Measurements from ENCODE around the gene SLC48A1.

SLC48A1 gene

DNA sequence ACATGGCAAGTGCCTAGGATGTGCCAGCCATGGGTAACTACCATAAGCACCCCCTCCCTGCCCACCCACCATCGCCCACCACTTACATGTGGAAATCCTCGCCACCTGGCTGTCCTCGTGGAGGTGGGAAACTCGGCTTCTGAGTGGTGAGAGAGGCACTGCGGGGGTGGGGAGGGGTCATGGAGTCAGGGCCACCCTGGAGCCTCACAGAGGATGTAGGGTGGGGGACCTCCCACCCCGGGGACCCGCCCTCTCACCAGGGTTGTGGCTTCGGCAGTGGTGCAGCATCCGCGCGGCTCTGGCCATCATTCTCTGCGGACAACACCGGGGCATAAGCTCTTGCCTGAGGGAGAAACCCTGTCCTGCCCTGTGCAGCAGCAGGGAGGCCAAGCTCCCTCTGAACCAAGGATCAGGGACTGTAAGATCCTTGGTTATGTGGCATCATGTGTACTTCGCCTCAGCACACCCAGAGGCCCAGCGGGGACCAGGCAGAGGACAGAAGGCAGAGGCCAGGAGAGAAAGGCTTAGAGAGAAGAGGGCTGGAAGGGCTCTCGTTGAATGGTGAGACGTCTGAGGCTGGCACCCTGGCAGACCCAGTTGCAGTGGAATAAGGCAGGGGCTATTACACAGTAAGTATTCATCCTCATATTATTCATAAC lies 35.0 kb upstream of the SLC48A1 start:
- no peak for DNase-seq (ENCODE audit: low read depth)
- TF ChIP-seq, protein P1, sequence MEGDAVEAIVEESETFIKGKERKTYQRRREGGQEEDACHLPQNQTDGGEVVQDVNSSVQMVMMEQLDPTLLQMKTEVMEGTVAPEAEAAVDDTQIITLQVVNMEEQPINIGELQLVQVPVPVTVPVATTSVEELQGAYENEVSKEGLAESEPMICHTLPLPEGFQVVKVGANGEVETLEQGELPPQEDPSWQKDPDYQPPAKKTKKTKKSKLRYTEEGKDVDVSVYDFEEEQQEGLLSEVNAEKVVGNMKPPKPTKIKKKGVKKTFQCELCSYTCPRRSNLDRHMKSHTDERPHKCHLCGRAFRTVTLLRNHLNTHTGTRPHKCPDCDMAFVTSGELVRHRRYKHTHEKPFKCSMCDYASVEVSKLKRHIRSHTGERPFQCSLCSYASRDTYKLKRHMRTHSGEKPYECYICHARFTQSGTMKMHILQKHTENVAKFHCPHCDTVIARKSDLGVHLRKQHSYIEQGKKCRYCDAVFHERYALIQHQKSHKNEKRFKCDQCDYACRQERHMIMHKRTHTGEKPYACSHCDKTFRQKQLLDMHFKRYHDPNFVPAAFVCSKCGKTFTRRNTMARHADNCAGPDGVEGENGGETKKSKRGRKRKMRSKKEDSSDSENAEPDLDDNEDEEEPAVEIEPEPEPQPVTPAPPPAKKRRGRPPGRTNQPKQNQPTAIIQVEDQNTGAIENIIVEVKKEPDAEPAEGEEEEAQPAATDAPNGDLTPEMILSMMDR (IDR thresholded peaks at IDR 0.05; ENCODE audit: low read depth, low read length, missing control alignments) = no peak
- in situ Hi-C loops (cut with HindIII; ENCODE audit: low sequenced_read_pairs) = no loop called here
- H3K4me3 ChIP-seq (ENCODE audit: low read depth, low read length) = no peak overlapping the region

DNA sequence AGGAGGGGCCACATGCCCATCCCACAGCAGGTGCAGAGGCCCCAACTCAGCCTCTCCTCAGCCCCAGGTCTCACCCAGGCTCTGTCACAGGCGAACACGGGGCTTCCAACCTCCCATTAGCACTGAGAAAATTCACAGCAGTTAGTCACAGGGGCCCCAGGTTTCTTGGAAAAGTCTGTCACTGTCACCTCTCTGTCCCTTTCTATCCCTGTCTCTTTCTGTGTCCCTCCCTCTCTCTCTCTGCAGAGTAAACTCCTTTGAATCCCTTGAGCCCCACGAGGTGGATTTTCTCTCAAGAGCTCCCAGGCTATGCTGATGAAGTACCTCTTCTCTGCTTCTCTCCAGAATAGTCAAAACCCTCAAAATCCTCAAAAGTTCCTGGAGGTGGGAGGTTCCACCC lies 33.7 kb upstream of the SLC48A1 start:
- in situ Hi-C loops (cut with HindIII; ENCODE audit: low sequenced_read_pairs) = no loop called here
- no peak for DNase-seq (ENCODE audit: low read depth)
- no peak overlapping the region for H3K4me3 ChIP-seq (ENCODE audit: low read depth, low read length)

DNA sequence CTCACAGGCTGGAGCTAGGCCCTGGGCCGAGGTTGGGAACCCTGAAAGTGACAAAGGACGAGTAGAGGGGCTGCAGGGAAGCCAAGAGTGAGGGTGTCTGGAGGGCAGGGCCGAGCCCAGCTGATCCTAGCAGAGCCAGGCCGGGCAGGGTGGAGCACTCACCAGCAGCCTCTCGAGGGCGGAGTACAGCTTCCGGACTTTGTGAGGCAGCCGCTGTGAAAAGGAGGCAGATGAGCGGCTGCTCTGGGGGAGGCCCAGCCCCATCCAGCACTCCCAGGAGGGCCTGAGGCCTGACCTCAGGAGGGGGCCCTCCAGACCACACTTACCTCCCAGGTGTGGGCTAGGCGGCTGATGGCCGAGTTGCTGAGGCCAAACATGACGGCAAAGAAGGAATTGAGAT lies 33.1 kb upstream of the SLC48A1 start:
- TF ChIP-seq, protein P1 (IDR thresholded peaks at IDR 0.05; ENCODE audit: low read depth, low read length, missing control alignments) = no peak
- in situ Hi-C loops (cut with HindIII; ENCODE audit: low sequenced_read_pairs) = no loop called here
- no peak overlapping the region for H3K4me3 ChIP-seq (ENCODE audit: low read depth, low read length)
- no peak for DNase-seq (ENCODE audit: low read depth)

More for the DNA sequence above, 33.7 kb upstream of the SLC48A1 start:
- TF ChIP-seq, protein P1 (IDR thresholded peaks at IDR 0.05; ENCODE audit: low read depth, low read length, missing control alignments) = no peak

DNA sequence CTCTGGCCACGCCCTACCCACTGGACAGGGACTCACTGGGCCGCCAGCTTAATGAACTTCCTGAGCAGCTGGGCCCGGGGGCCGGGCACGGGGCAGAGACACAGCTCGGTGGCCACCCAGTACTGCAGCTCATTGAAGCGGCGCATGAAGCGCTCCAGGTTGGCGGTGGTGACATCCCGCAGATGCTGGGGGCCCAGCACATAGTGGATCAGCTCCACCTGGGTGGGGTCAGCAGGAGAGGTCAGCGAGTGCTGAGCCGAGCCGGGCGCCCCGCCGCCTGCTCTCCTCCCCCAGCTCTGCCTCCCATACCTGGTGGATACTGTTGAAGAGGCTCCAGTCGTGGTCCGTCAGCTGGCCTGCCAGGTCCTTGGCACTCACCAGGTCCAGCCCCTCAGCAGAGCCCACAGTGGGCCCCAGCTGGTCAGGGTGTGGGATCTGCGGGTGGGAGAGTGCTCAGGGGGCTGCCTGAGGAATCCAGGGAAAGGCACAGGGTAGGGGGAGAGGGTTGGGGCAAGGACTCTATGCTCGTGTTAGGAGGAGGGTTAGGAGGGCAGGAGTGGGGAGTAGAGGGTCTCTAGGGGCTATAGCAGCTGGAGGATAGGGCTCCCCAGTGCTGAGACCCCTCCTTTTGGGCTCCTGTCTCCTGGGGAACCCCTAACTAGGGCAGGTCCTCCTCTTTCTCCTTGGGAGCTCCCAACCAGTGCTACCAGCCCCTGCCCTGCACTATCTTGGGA lies 32.3 kb upstream of the SLC48A1 start:
- in situ Hi-C loops (cut with HindIII; ENCODE audit: low sequenced_read_pairs) = no loop called here
- DNase-seq (ENCODE audit: low read depth) = no peak
- no peak overlapping the region for H3K4me3 ChIP-seq (ENCODE audit: low read depth, low read length)
- TF ChIP-seq, protein P1 (IDR thresholded peaks at IDR 0.05; ENCODE audit: low read depth, low read length, missing control alignments) = no peak

DNA sequence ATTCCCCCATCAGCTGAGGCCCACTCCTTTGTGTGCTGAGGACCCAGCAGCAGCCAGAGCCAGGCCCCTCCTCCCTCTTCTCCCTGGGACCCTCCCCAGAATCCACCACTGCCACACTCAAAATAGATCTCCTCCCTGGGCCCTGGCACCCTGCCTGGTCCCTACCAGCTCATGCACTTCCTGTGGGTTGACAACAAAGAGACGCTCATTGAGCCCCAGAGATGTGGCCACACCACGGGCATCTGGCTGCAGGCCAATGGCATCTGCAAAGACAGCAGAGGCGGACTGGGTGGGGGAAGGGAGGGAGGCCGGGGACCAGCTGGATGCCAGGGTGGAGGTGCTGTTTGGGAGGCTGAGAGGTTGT lies 31.7 kb upstream of the SLC48A1 start:
- H3K4me3 ChIP-seq (ENCODE audit: low read depth, low read length) = no peak overlapping the region
- TF ChIP-seq, protein P1 (IDR thresholded peaks at IDR 0.05; ENCODE audit: low read depth, low read length, missing control alignments) = no peak
- in situ Hi-C loops (cut with HindIII; ENCODE audit: low sequenced_read_pairs) = no loop called here
- DNase-seq (ENCODE audit: low read depth) = no peak

DNA sequence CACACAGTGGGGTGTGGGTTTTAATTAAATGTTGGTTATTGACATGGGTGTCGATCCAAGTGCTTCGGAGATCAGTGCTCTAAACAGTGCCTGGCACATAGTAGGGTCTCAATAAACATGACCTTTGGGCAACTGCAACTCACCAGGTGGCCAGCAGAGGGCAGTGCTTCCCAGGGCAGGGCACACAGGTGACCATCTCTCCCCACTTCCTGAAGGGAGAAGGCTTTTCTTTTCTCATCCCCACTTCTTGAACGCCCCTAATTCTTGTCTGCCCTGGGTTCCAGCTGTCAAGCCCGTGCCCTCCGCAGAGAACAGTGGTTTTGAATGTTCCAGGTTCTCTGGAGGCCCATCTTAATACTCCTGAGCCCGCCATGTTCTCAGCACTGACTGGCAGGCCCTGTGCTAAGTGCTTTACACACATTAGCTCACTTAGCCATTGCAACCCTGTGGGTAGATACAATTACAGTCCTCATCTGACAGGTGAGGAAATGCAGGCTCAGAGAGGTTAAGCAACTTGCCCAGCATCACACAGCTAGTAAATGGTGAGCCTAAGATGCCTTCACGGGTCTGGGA lies 30.7 kb upstream of the SLC48A1 start:
- TF ChIP-seq, protein P1 (IDR thresholded peaks at IDR 0.05; ENCODE audit: low read depth, low read length, missing control alignments) = peak; percentile 98
- H3K4me3 ChIP-seq (ENCODE audit: low read depth, low read length) = no peak overlapping the region
- in situ Hi-C loops (cut with HindIII; ENCODE audit: low sequenced_read_pairs) = no loop called here
- DNase-seq (ENCODE audit: low read depth) = no peak
